ENCODE measurements around the gene SULT1B1.

The SULT1B1 gene

GRCh38 chr4:69750346-69750745, 10.1 kb downstream of the SULT1B1 start:
- DNase-seq (ENCODE audit: low read depth in 2 of 2, low spot score in 1 of 2), result no peak

GRCh38 chr4:69749771-69750170, 10.6 kb downstream of the SULT1B1 start:
- no peak for DNase-seq (ENCODE audit: low read depth in 2 of 2, low spot score in 1 of 2)

GRCh38 chr4:69748173-69748572, 12.2 kb downstream of the SULT1B1 start:
- DNase-seq (ENCODE audit: low read depth in 2 of 2, low spot score in 1 of 2), result no peak

- no peak for DNase-seq (ENCODE audit: low read depth in 2 of 2, low spot score in 1 of 2)
Observed at GRCh38 chr4:69744157-69744478, 16.3 kb downstream of the SULT1B1 start.

- DNase-seq (ENCODE audit: low read depth in 2 of 2, low spot score in 1 of 2), result no peak
Observed at GRCh38 chr4:69743476-69744156, 16.8 kb downstream of the SULT1B1 start.

- DNase-seq (ENCODE audit: low read depth in 2 of 2, low spot score in 1 of 2), result no peak
Observed at GRCh38 chr4:69742596-69742995, 17.8 kb downstream of the SULT1B1 start.

- no peak for DNase-seq (ENCODE audit: low read depth in 2 of 2, low spot score in 1 of 2)
Observed at GRCh38 chr4:69738872-69739271, 21.5 kb downstream of the SULT1B1 start.

- DNase-seq (ENCODE audit: low read depth in 2 of 2, low spot score in 1 of 2), result no peak
Observed at GRCh38 chr4:69735119-69735518, 25.3 kb downstream of the SULT1B1 start.

GRCh38 chr4:69731847-69732246, 28.6 kb downstream of the SULT1B1 start:
- no peak for DNase-seq (ENCODE audit: low read depth in 2 of 2, low spot score in 1 of 2)

GRCh38 chr4:69731241-69731640, 29.2 kb downstream of the SULT1B1 start:
- no peak for DNase-seq (ENCODE audit: low read depth in 2 of 2, low spot score in 1 of 2)

- DNase-seq (ENCODE audit: low read depth in 2 of 2, low spot score in 1 of 2), result no peak
Observed at GRCh38 chr4:69730002-69730401, 30.4 kb downstream of the SULT1B1 start.

GRCh38 chr4:69727926-69728325, 32.5 kb downstream of the SULT1B1 start:
- no peak for DNase-seq (ENCODE audit: low read depth in 2 of 2, low spot score in 1 of 2)

GRCh38 chr4:69727426-69727825, 33.0 kb downstream of the SULT1B1 start:
- no peak for DNase-seq (ENCODE audit: low read depth in 2 of 2, low spot score in 1 of 2)

GRCh38 chr4:69726971-69727370, 33.4 kb downstream of the SULT1B1 start:
- no peak for DNase-seq (ENCODE audit: low read depth in 2 of 2, low spot score in 1 of 2)

- no peak for DNase-seq (ENCODE audit: low read depth in 2 of 2, low spot score in 1 of 2)
Observed at GRCh38 chr4:69718396-69719271, 41.8 kb downstream of the SULT1B1 start.

GRCh38 chr4:69717778-69718177, 42.6 kb downstream of the SULT1B1 start:
- DNase-seq (ENCODE audit: low read depth in 2 of 2, low spot score in 1 of 2), result no peak

GRCh38 chr4:69716654-69717053, 43.8 kb downstream of the SULT1B1 start:
- no peak for DNase-seq (ENCODE audit: low read depth in 2 of 2, low spot score in 1 of 2)

GRCh38 chr4:69714086-69714485, 46.3 kb downstream of the SULT1B1 start:
- DNase-seq (ENCODE audit: low read depth in 2 of 2, low spot score in 1 of 2), result no peak

GRCh38 chr4:69713593-69713992, 46.8 kb downstream of the SULT1B1 start:
- no peak for DNase-seq (ENCODE audit: low read depth in 2 of 2, low spot score in 1 of 2)

GRCh38 chr4:69710580-69710979, 49.8 kb downstream of the SULT1B1 start:
- no peak for DNase-seq (ENCODE audit: low read depth in 2 of 2, low spot score in 1 of 2)

- no peak for DNase-seq (ENCODE audit: low read depth in 2 of 2, low spot score in 1 of 2)
Observed at GRCh38 chr4:69708211-69708610, 52.2 kb downstream of the SULT1B1 start.

- DNase-seq (ENCODE audit: low read depth in 2 of 2, low spot score in 1 of 2), result no peak
Observed at GRCh38 chr4:69707807-69708206, 52.6 kb downstream of the SULT1B1 start.

GRCh38 chr4:69702201-69702600, 58.2 kb downstream of the SULT1B1 start:
- DNase-seq (ENCODE audit: low read depth in 2 of 2, low spot score in 1 of 2), result no peak
